Measurements from ENCODE around the gene C22orf15. TPM values are rescaled to one million over a fixed set of nuclear protein-coding genes. Genes with fewer than 3 reads are reported as not detected.

The C22orf15 gene
- total and polyA plus RNA-seq, 9 of the 15 experiments (the other 6 are each of a cell fraction or from before 2014, with no cell fraction given), result 0.07 TPM; not detected in 8

DNA sequence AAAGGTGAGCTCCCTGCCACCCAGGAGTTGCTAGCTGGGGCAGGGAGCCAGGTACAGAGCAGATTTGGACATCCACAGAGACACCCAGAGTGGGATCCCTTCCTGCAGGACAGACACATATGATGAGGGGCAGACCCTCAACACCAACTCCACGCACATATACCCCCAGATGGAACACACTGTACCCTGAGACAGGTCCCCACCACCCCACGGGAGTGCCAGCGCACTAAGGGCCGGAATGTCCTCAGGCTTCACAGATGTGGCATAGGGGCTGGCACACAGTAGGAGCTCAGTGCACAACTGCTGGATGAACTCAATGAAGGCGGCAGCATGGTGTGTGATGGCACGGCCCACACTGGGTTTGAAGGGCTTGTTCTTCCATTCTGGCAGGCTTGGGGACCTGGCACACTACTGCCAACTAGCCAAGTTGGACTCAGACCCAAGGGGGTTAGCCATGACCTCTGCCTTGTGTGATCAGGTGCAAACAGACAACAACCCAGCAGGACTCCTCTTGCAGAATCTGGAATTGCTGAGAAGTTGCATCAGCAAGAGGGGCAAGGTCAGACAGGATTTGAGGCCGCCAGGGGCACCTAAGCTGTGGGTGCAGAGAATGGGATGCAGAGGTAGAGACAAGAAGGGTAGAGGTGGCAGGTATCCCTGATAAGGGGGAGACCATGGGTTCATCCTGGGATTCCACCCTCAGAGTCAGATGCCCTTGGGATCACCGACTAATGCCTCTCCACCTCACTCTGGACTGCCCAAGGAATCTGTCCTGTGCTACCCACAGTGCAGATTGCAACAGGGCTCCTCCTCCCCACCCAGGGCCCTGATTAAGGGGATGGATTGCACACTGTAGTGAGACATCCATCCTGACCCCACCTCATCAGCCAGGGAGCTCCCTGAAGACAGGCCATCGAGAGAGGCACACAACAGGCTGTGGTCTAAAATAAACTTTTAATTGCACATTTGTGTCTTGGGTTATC lies 2.4 kb downstream of the C22orf15 start:
- 82% methylated on average over 5 of the region's 9 CpGs for WGBS (ENCODE audit: insufficient coverage, low coverage, missing lambda C conversion rate)
- ChIA-PET CTCF (ENCODE audit: low intra/inter-chr PET ratio) (no interaction called here), POLR2A (interaction anchor here (1.1 kb wide), 1 partner anchor 9 kb away, joined by 3 read pairs; no protein-coding TSS in a partner anchor)
- H3K4me2 ChIP-seq (ENCODE audit: insufficient read depth, low read length), result peak overlapping the region; percentile 32; the same call in 1 of the 2 replicates
- peaks cover 24% of the 10 kb centered on the region for H3K36me3 ChIP-seq (ENCODE audit: control insufficient read depth, insufficient read depth, low read length)
- FAIRE-seq (no peak), ATAC-seq (no peak), DNase-seq (ENCODE audit: extremely low read depth in 1 of 4, low spot score in 3 of 4) (no peak)
- H3K79me2 ChIP-seq (ENCODE audit: control insufficient read depth, insufficient read depth, low read length), result peaks cover 34% of the 10 kb centered on the region
- H3K4me1 ChIP-seq (replicated peaks in 1 of 2; ENCODE audit: control insufficient read depth in 2 of 2, insufficient read depth in 2 of 2, low read length in 2 of 2), result peaks cover 26 to 57% of the 10 kb centered on the region in 2 experiments; a peak in 4 of 5 replicates
- H3K27me3 ChIP-seq (ENCODE audit: control insufficient read depth in 2 of 2, insufficient read depth in 2 of 2, low read length in 2 of 2), result no peaks in the 10 kb centered on the region
- H3K9ac ChIP-seq (ENCODE audit: insufficient read depth in 1 of 2, low read depth in 2 of 2, low read length in 2 of 2), result peak overlapping the region; percentile 14 to 87; a peak in 2 of 4 replicates
- in situ Hi-C loops (cut with MboI), result no loop called here
- H3K4me3 ChIP-seq, result no peak overlapping the region
- H3K27ac ChIP-seq (ENCODE audit: extremely low read depth, low read depth, low read length), result peak overlapping the region; percentile 54; the same call in 1 of the 3 replicates
- H3K9me3 ChIP-seq (replicated peaks; ENCODE audit: control insufficient read depth, insufficient read depth, low read depth, low read length), result no peaks in the 10 kb centered on the region
- H2AFZ ChIP-seq (ENCODE audit: low read depth, low read length), result no peak overlapping the region
- peaks cover 6% of the 10 kb centered on the region for H3K9me1 ChIP-seq (ENCODE audit: control insufficient read depth, insufficient read depth, low read length)
- intact Hi-C loops (cut with micrococcal nuclease), result loop anchor here (5.0 to 10.0 kb wide), 2 partner anchors 82 to 140 kb away; no protein-coding TSS in a partner anchor
- no TSS peak for BruUV-seq (replicated peaks)
- H4K20me1 ChIP-seq (replicated peaks; ENCODE audit: control insufficient read depth, insufficient read depth, low read length), result peaks cover 23% of the 10 kb centered on the region
- TF ChIP-seq TCF7L2 (IDR thresholded peaks at IDR 0.05; ENCODE audit: low read depth, low read length), result no peak
- no peak for TF ChIP-seq NR2C2 (CRISPR knock-in tag; IDR thresholded peaks at IDR 0.05)
- TF ChIP-seq NR2C2 (tag; IDR thresholded peaks at IDR 0.05), result peak; percentile 57
- peak; percentile 43; the same call in 1 of the 2 replicates for TF ChIP-seq POLR2G (IDR thresholded peaks at IDR 0.05; ENCODE audit: low read depth, low read length)
- TF ChIP-seq EP300 (IDR thresholded peaks at IDR 0.05; ENCODE audit: low read length), result peak; percentile 14; the same call in 1 of the 2 replicates
- no peak for TF ChIP-seq DIDO1 (tag; IDR thresholded peaks at IDR 0.05; ENCODE audit: low read depth)
- no peak for TF ChIP-seq SMARCB1 (IDR thresholded peaks at IDR 0.05; ENCODE audit: insufficient read length, low read depth)
- TF ChIP-seq, protein P1, sequence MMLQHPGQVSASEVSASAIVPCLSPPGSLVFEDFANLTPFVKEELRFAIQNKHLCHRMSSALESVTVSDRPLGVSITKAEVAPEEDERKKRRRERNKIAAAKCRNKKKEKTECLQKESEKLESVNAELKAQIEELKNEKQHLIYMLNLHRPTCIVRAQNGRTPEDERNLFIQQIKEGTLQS (IDR thresholded peaks at IDR 0.05), result peak; percentile 66; the same call in 1 of the 2 replicates
- TF ChIP-seq, protein P1 (CRISPR knock-in tag; conservative IDR thresholded peaks at IDR 0.05), result no peak
- TF ChIP-seq RBFOX2 (IDR thresholded peaks at IDR 0.05; ENCODE audit: low read depth, low read length), result peak; percentile 51; the same call in 1 of the 2 replicates
- no peak for TF ChIP-seq ZBTB1 (CRISPR knock-in tag; IDR thresholded peaks at IDR 0.05; ENCODE audit: borderline replicate concordance, low read depth)
- TF ChIP-seq, protein P2, sequence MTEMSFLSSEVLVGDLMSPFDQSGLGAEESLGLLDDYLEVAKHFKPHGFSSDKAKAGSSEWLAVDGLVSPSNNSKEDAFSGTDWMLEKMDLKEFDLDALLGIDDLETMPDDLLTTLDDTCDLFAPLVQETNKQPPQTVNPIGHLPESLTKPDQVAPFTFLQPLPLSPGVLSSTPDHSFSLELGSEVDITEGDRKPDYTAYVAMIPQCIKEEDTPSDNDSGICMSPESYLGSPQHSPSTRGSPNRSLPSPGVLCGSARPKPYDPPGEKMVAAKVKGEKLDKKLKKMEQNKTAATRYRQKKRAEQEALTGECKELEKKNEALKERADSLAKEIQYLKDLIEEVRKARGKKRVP (CRISPR knock-in tag; IDR thresholded peaks at IDR 0.05), result peak; percentile 59; the same call in 1 of the 2 replicates
- no peak; the same call in 1 of the 2 replicates for TF ChIP-seq ZNF589 (CRISPR knock-in tag; IDR thresholded peaks at IDR 0.05; ENCODE audit: low read depth)
- TF ChIP-seq, protein P3, sequence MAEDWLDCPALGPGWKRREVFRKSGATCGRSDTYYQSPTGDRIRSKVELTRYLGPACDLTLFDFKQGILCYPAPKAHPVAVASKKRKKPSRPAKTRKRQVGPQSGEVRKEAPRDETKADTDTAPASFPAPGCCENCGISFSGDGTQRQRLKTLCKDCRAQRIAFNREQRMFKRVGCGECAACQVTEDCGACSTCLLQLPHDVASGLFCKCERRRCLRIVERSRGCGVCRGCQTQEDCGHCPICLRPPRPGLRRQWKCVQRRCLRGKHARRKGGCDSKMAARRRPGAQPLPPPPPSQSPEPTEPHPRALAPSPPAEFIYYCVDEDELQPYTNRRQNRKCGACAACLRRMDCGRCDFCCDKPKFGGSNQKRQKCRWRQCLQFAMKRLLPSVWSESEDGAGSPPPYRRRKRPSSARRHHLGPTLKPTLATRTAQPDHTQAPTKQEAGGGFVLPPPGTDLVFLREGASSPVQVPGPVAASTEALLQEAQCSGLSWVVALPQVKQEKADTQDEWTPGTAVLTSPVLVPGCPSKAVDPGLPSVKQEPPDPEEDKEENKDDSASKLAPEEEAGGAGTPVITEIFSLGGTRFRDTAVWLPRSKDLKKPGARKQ (CRISPR knock-in tag; IDR thresholded peaks at IDR 0.05), result no peak
- TF ChIP-seq NR2C1 (IDR thresholded peaks at IDR 0.05), result no peak; the same call in 1 of the 2 replicates
- peak; percentile 75 for TF ChIP-seq NR2C1 (tag; IDR thresholded peaks at IDR 0.05)
- TF ChIP-seq RAD51 (IDR thresholded peaks at IDR 0.05; ENCODE audit: borderline replicate concordance, low read depth), result no peak
